K562 (cell line): Measurements from ENCODE around the gene KIF19. TPM values are rescaled to one million over a fixed set of nuclear protein-coding genes. Genes with fewer than 3 reads are reported as not detected.

Experiments
- ATAC-seq: fragments of 200-7000 bp; cut with Tn5 transposase; 3 replicates; pipeline ENCODE4 v1.9.1; 2020; ENCODE audit warnings: moderate library complexity
- BruUV-seq: library from RNA; stranded (reverse); fragments of 400-500 nt; replicated peaks from 2 replicates; lab custom pipeline; 2021; lab: Mats Ljungman, UMichigan
- CTCF ChIA-PET: fragments of 300-600 bp; formaldehyde crosslinking; extraction: SDS; loops from one replicate; lab custom pipeline; 2021; ENCODE audit warnings: low intra/inter-chr PET ratio; lab: Yijun Ruan, JAX
- POLR2A ChIA-PET: fragments of 300-600, 350-650 bp; sonication (Branson Sonifier 250); formaldehyde crosslinking; extraction: SDS; loops from one replicate; lab custom pipeline; 2021; ENCODE audit warnings: antibody characterized with exemption, inconsistent platforms; lab: Yijun Ruan, JAX
- DNase-seq, 4 experiments: peaks; one replicate each; pipeline versions ENCODE4 v3.0.0 to v3.0.0-alpha.2; 2011 to 2018; ENCODE audit warnings: low spot score in 3 of 4, mixed read lengths in 3 of 4; ENCODE audit errors: extremely low read depth in 1 of 4
- FAIRE-seq: peaks from 2 replicates; lab custom pipeline; 2011; peaks lifted over from hg19 to GRCh38; lab: Jason Lieb, UNC
- H2AFZ ChIP-seq: 2 replicates; pipeline ENCODE4 v1.6.0; 2011; ENCODE audit warnings: low read depth, low read length, control low read depth, inconsistent platforms
- H3K27ac ChIP-seq: fragments of 200-600 bp; 3 replicates; pipeline ENCODE4 v1.8.0; 2011; ENCODE audit warnings: low read depth, mild to moderate bottlenecking, control low read depth, inconsistent platforms, low read length, moderate library complexity, mixed read lengths; ENCODE audit errors: extremely low read depth
- H3K27me3 ChIP-seq, 2 experiments: fragments of 300-600 bp in 1 of 2; 2 replicates in 1 of 2; 3 replicates in 1 of 2; pipeline versions ENCODE4 v1.6.0 to v1.8.0; 2011; ENCODE audit warnings: inconsistent platforms in 2 of 2, low read length in 2 of 2, mild to moderate bottlenecking in 1 of 2, mixed read lengths in 1 of 2, moderate library complexity in 1 of 2; ENCODE audit not compliant: control insufficient read depth in 2 of 2, insufficient read depth in 2 of 2
- H3K36me3 ChIP-seq: fragments of 300-600 bp; 3 replicates; pipeline ENCODE4 v1.8.0; 2011; ENCODE audit warnings: mild to moderate bottlenecking, low read length, inconsistent platforms; ENCODE audit not compliant: control insufficient read depth, insufficient read depth
- H3K4me1 ChIP-seq, 2 experiments: fragments of 200-600 bp in 1 of 2; replicated peaks in 1 of 2; 2 replicates in 1 of 2; 3 replicates in 1 of 2; pipeline versions ENCODE4 v1.5.1 to v1.8.0; 2011; ENCODE audit warnings: inconsistent platforms in 2 of 2, low read length in 2 of 2, mild to moderate bottlenecking in 1 of 2, mixed read lengths in 1 of 2, moderate library complexity in 1 of 2; ENCODE audit not compliant: control insufficient read depth in 2 of 2, insufficient read depth in 2 of 2
- H3K4me2 ChIP-seq: 2 replicates; pipeline ENCODE4 v1.6.1; 2011; ENCODE audit warnings: low read length, control low read depth, inconsistent platforms, mixed read lengths; ENCODE audit not compliant: insufficient read depth
- H3K4me3 ChIP-seq: fragments of 200-600 bp; sonication (generic), shearing (Covaris generic); 2 replicates; pipeline ENCODE4 v1.5.1; 2016; ENCODE audit warnings: control low read depth, inconsistent platforms
- H3K79me2 ChIP-seq: fragments of 200-600 bp; 3 replicates; pipeline ENCODE4 v1.8.0; 2011; ENCODE audit warnings: low read length, inconsistent platforms; ENCODE audit not compliant: control insufficient read depth, insufficient read depth
- H3K9ac ChIP-seq, 2 experiments: 2 replicates each; pipeline versions ENCODE4 v1.6.0 to v1.6.1; 2011; ENCODE audit warnings: low read depth in 2 of 2, low read length in 2 of 2, control low read depth in 1 of 2, inconsistent platforms in 1 of 2, mild to moderate bottlenecking in 1 of 2, mixed read lengths in 1 of 2; ENCODE audit not compliant: insufficient read depth in 1 of 2
- H3K9me1 ChIP-seq: one replicate; pipeline ENCODE4 v1.6.0; 2011; ENCODE audit warnings: inconsistent platforms, mild to moderate bottlenecking, low read length, moderate library complexity; ENCODE audit not compliant: control insufficient read depth, insufficient read depth
- H3K9me3 ChIP-seq: replicated peaks from 2 replicates; pipeline ENCODE4 v1.5.1; 2011; ENCODE audit warnings: low read depth, low read length, inconsistent platforms; ENCODE audit not compliant: control insufficient read depth, insufficient read depth
- H4K20me1 ChIP-seq: replicated peaks from 2 replicates; pipeline ENCODE4 v1.6.1; 2011; ENCODE audit warnings: low read length, inconsistent platforms, mixed read lengths; ENCODE audit not compliant: control insufficient read depth, insufficient read depth
- ARID1B ChIP-seq: fragments of 450-650 bp; IDR thresholded peaks from 2 replicates; pipeline ENCODE4 v1.6.1; 2016; ENCODE audit warnings: antibody characterized with exemption, mild to moderate bottlenecking, inconsistent platforms
- EP300 ChIP-seq: IDR thresholded peaks from 2 replicates; pipeline ENCODE4 v1.6.1; 2012; ENCODE audit warnings: low read length, improper control_type of control experiment
- GTF2E2 ChIP-seq: fragments of 200-800 bp; sonication (Bioruptor generic); IDR thresholded peaks from 2 replicates; pipeline ENCODE4 v1.6.1; 2016; ENCODE audit warnings: missing genetic modification characterization, missing compliant biosample characterization
- KLF6 ChIP-seq: fragments of 250-450 bp; sonication (Bioruptor Pico); IDR thresholded peaks from 2 replicates; pipeline ENCODE4 v1.4.0; 2020; ENCODE audit warnings: mild to moderate bottlenecking, moderate library complexity, borderline replicate concordance
- POLR2B ChIP-seq: fragments of 450-650 bp; IDR thresholded peaks from 2 replicates; pipeline ENCODE4 v1.6.1; 2018; ENCODE audit warnings: low read depth; ENCODE audit not compliant: partially characterized antibody
- RCOR1 ChIP-seq, 2 experiments: IDR thresholded peaks; 2 replicates each; pipeline ENCODE4 v1.6.1; 2012; ENCODE audit warnings: low read depth in 2 of 2, low read length in 2 of 2, borderline replicate concordance in 1 of 2, improper control_type of control experiment in 1 of 2
- SMARCB1 ChIP-seq: IDR thresholded peaks from 2 replicates; pipeline ENCODE4 v1.6.1; 2011; ENCODE audit warnings: improper control_type of control experiment, low read depth; ENCODE audit not compliant: insufficient read length
- ZNF232 ChIP-seq: sonication (generic); formaldehyde crosslinking; IDR thresholded peaks from 2 replicates; pipeline ENCODE4 v1.8.0; 2022; ENCODE audit warnings: mild to moderate bottlenecking, missing genetic modification reagents
- ZNF431 ChIP-seq: sonication (generic); formaldehyde crosslinking; IDR thresholded peaks from 2 replicates; pipeline ENCODE4 v1.8.0; 2022; ENCODE audit warnings: mild to moderate bottlenecking, missing genetic modification reagents
- ZNF707 ChIP-seq: fragments of 250-450 bp; sonication (Bioruptor Pico); conservative IDR thresholded peaks from 2 replicates; pipeline ENCODE4 v1.8.0; 2022; ENCODE audit warnings: inconsistent platforms, mild to moderate bottlenecking, moderate library complexity
- WGBS: fragments of 100-300 bp; shearing (Covaris generic); methylation state at CpG from one replicate; pipeline ENCODE4 v1.1.6; 2016; ENCODE audit warnings: low coverage, mixed read lengths; ENCODE audit not compliant: insufficient coverage; ENCODE audit errors: missing lambda C conversion rate; 5-methylcytosine and 5-hydroxymethylcytosine counted together
- in situ Hi-C: fragments of 300-500 bp; cut with MboI; formaldehyde crosslinking; loops from 4 replicates; pipeline ENCODE4 v1.15.0; 2018; ENCODE audit warnings: inconsistent platforms, mixed read lengths
- intact Hi-C: fragments of 100-400 bp; cut with micrococcal nuclease; formaldehyde crosslinking; loops from 2 replicates; pipeline ENCODE4 v1.14.2; 2022
- polyA plus RNA-seq, 8 experiments: library from polyadenylated mRNA; depleted of rRNA in 4 of 8; stranded (reverse) in 5 of 8; unstranded in 3 of 8; fragments of >200 nt; fragmentation: Nextera tagmentation in 2 of 8; fragmentation: Illumina TruSeq in 1 of 8; extraction: Ambion mirVana in 2 of 8; extraction: Trizol in 1 of 8; gene quantifications; 2 replicates each; pipeline versions ENCODE4 v1.2.1 to v1.2.3, GENCODE V29; 2011 to 2014; ENCODE audit warnings: inconsistent platforms in 1 of 8, missing spikeins in 1 of 8
- total RNA-seq, 7 experiments: library from RNA; depleted of rRNA in 6 of 7; stranded (reverse); fragments of >200 nt in 6 of 7; fragmentation: Illumina TruSeq in 2 of 7; extraction: Trizol in 2 of 7; gene quantifications; 2 replicates each; pipeline versions ENCODE4 v1.2.1 to v1.2.3, GENCODE V29; 2011 to 2021; ENCODE audit warnings: low replicate concordance in 1 of 7
- TF ChIP-seq, protein P1 (sequence below): fragments of 250-450 bp; sonication (Bioruptor Pico); IDR thresholded peaks from 2 replicates; pipeline ENCODE4 v1.8.0; 2021; ENCODE audit warnings: mild to moderate bottlenecking, moderate library complexity
- TF ChIP-seq, protein P2 (sequence below), 2 experiments: IDR thresholded peaks in 1 of 2; conservative IDR thresholded peaks in 1 of 2; 2 replicates each; pipeline ENCODE4 v1.6.1; 2016; ENCODE audit warnings: low read depth in 2 of 2, mild to moderate bottlenecking in 1 of 2, missing compliant biosample characterization in 1 of 2, missing genetic modification characterization in 1 of 2, moderate library complexity in 1 of 2
- TF ChIP-seq, protein P3 (sequence below): sonication (generic); formaldehyde crosslinking; IDR thresholded peaks from 2 replicates; pipeline ENCODE4 v1.8.1; 2023; ENCODE audit warnings: mild to moderate bottlenecking, missing genetic modification reagents
- TF ChIP-seq, protein P4 (sequence below): fragments of 450-650 bp; IDR thresholded peaks from 2 replicates; pipeline ENCODE4 v1.6.1; 2018; ENCODE audit warnings: mild to moderate bottlenecking, low read depth; ENCODE audit not compliant: partially characterized antibody

The KIF19 gene
- total and polyA plus RNA-seq, 9 of the 15 experiments (the other 6 are each of a cell fraction or from before 2014, with no cell fraction given) = 0.10 TPM; not detected in 8

DNA sequence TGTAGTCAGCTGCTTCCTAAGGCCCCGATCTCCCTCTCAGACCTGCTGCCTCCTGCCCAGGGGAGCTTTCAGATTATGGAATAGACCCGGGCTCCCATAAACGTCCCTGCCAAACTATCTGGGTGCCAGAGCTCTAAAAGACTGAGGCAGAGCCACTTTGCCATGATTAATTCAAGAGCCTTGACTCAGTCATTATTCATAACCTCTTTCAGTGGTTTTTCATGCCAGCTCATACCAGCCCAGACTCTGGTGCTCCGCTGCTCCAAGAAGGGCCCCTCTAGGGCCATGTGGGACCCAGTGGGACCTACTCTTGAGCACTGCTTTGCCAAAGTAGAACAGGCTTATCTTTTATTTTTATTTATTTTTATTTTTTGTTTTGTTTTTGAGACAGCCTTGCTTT is 28.1 kb upstream of the KIF19 start:
- WGBS = 53% methylated on average over 4 of the region's 4 CpGs
- Histone ChIP-seq H3K9ac (peak overlapping the region in 1 of 2 experiments; percentile 56; a peak in 1 of 4 replicates), H3K9me3 (no peaks in the 10 kb centered on the region), H2AFZ (peak overlapping the region; percentile 34), H3K4me1 (peaks cover 14 to 21% of the 10 kb centered on the region in 2 experiments; a peak in 4 of 5 replicates), H3K9me1 (no peaks in the 10 kb centered on the region), H4K20me1 (no peaks in the 10 kb centered on the region), H3K79me2 (no peaks in the 10 kb centered on the region), H3K4me2 (no peak overlapping the region), H3K4me3 (no peak overlapping the region), H3K36me3 (no peaks in the 10 kb centered on the region), H3K27me3 (no peaks in the 10 kb centered on the region), H3K27ac (no peak overlapping the region)
- ATAC-seq = no peak
- ChIA-PET POLR2A (interaction anchor here (1.7 kb wide), 1 partner anchor 11 kb away, joined by 3 read pairs; no protein-coding TSS in a partner anchor), CTCF (no interaction called here)
- FAIRE-seq = no peak
- no TSS peak for BruUV-seq
- DNase-seq = no peak
- in situ Hi-C loops = no loop called here
- intact Hi-C loops = no loop called here
- TF ChIP-seq EP300 (no peak), SMARCB1 (no peak), POLR2B (no peak), KLF6 (no peak), ZNF707 (no peak), RCOR1 (IDR thresholded peaks at IDR 0.05; ENCODE audit: borderline replicate concordance in 1 of 2, low read depth in 2 of 2, low read length in 2 of 2) (no peak), ZNF431 (CRISPR knock-in tag) (no peak), ZNF232 (no peak), ARID1B (no peak), GTF2E2 (tag) (no peak)
- TF ChIP-seq, protein P1, sequence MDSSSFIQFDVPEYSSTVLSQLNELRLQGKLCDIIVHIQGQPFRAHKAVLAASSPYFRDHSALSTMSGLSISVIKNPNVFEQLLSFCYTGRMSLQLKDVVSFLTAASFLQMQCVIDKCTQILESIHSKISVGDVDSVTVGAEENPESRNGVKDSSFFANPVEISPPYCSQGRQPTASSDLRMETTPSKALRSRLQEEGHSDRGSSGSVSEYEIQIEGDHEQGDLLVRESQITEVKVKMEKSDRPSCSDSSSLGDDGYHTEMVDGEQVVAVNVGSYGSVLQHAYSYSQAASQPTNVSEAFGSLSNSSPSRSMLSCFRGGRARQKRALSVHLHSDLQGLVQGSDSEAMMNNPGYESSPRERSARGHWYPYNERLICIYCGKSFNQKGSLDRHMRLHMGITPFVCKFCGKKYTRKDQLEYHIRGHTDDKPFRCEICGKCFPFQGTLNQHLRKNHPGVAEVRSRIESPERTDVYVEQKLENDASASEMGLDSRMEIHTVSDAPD (CRISPR knock-in tag) = no peak
- TF ChIP-seq, protein P2, sequence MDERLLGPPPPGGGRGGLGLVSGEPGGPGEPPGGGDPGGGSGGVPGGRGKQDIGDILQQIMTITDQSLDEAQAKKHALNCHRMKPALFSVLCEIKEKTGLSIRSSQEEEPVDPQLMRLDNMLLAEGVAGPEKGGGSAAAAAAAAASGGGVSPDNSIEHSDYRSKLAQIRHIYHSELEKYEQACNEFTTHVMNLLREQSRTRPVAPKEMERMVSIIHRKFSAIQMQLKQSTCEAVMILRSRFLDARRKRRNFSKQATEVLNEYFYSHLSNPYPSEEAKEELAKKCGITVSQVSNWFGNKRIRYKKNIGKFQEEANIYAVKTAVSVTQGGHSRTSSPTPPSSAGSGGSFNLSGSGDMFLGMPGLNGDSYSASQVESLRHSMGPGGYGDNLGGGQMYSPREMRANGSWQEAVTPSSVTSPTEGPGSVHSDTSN (CRISPR knock-in tag; IDR thresholded peaks at IDR 0.05; ENCODE audit: low read depth) = no peak
- TF ChIP-seq, protein P2 (tag; conservative IDR thresholded peaks at IDR 0.05; ENCODE audit: low read depth) = no peak
- TF ChIP-seq, protein P3, sequence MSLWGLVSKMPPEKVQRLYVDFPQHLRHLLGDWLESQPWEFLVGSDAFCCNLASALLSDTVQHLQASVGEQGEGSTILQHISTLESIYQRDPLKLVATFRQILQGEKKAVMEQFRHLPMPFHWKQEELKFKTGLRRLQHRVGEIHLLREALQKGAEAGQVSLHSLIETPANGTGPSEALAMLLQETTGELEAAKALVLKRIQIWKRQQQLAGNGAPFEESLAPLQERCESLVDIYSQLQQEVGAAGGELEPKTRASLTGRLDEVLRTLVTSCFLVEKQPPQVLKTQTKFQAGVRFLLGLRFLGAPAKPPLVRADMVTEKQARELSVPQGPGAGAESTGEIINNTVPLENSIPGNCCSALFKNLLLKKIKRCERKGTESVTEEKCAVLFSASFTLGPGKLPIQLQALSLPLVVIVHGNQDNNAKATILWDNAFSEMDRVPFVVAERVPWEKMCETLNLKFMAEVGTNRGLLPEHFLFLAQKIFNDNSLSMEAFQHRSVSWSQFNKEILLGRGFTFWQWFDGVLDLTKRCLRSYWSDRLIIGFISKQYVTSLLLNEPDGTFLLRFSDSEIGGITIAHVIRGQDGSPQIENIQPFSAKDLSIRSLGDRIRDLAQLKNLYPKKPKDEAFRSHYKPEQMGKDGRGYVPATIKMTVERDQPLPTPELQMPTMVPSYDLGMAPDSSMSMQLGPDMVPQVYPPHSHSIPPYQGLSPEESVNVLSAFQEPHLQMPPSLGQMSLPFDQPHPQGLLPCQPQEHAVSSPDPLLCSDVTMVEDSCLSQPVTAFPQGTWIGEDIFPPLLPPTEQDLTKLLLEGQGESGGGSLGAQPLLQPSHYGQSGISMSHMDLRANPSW (CRISPR knock-in tag) = no peak
- TF ChIP-seq, protein P4, sequence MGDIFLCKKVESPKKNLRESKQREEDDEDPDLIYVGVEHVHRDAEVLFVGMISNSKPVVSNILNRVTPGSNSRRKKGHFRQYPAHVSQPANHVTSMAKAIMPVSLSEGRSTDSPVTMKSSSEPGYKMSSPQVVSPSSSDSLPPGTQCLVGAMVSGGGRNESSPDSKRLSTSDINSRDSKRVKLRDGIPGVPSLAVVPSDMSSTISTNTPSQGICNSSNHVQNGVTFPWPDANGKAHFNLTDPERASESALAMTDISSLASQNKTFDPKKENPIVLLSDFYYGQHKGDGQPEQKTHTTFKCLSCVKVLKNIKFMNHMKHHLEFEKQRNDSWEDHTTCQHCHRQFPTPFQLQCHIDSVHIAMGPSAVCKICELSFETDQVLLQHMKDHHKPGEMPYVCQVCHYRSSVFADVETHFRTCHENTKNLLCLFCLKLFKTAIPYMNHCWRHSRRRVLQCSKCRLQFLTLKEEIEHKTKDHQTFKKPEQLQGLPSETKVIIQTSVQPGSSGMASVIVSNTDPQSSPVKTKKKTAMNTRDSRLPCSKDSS = no peak
